ENCODE results near the gene MIB1. TPM values are rescaled to one million over a fixed set of nuclear protein-coding genes. Genes with fewer than 3 reads are reported as not detected.

MIB1 gene
- total and polyA plus RNA-seq, 9 of the 15 experiments (the other 6 are each of a cell fraction or from before 2014, with no cell fraction given) = 7.2 to 43.8 (median 23.2) TPM

DNA sequence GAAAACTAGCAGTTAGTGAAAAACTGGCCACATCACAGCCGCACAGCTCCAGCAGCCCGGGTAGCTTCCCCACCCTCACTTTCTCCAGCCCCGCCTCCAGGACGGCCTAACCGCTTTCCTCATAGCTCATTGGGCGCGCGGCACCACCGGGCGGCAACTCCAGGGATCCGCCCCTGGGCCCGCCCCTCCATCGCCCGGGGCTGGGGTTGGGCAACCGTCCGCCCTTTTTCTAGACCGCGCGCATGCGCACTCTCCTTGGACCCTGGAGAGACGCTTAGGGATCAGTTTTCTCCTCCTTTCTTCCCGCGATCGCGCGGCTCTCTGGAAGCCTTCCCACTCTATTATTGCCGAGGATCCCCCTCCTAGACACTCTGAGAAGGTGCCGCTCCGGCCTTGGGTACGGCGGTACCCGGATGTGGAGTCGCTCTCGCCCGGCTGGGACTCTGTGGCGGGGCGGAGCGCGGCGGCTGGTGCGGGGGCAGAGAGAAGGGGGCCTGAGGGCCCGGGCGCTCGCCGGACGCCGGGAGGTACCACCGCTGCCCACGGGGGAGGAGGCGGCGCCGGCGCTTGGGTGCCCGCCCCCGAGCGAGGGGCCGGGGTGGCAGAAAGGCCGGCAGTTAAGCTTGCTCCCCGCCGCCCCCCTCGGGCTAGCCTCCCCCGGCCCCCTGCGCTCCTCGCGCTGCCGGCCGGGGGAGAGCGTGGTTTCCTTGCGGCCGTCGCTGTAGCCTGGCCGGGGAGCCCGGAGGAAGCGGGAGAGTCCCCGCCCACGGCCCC, at the start of gene MIB1 (continued):
- TF ChIP-seq, protein P1, sequence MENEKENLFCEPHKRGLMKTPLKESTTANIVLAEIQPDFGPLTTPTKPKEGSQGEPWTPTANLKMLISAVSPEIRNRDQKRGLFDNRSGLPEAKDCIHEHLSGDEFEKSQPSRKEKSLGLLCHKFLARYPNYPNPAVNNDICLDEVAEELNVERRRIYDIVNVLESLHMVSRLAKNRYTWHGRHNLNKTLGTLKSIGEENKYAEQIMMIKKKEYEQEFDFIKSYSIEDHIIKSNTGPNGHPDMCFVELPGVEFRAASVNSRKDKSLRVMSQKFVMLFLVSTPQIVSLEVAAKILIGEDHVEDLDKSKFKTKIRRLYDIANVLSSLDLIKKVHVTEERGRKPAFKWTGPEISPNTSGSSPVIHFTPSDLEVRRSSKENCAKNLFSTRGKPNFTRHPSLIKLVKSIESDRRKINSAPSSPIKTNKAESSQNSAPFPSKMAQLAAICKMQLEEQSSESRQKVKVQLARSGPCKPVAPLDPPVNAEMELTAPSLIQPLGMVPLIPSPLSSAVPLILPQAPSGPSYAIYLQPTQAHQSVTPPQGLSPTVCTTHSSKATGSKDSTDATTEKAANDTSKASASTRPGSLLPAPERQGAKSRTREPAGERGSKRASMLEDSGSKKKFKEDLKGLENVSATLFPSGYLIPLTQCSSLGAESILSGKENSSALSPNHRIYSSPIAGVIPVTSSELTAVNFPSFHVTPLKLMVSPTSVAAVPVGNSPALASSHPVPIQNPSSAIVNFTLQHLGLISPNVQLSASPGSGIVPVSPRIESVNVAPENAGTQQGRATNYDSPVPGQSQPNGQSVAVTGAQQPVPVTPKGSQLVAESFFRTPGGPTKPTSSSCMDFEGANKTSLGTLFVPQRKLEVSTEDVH (IDR thresholded peaks at IDR 0.05; ENCODE audit: low read depth, partially characterized antibody) = no peak
- no peak for TF ChIP-seq ZZZ3 (IDR thresholded peaks at IDR 0.05)
- no peak for TF ChIP-seq ARID3A (IDR thresholded peaks at IDR 0.05; ENCODE audit: borderline replicate concordance, low read depth, low read length)
- TF ChIP-seq FOXM1 (IDR thresholded peaks at IDR 0.05; ENCODE audit: low read depth) = no peak
- TF ChIP-seq FOXM1 (CRISPR knock-in tag; IDR thresholded peaks at IDR 0.05; ENCODE audit: low read depth) = no peak
- TF ChIP-seq, protein P2, sequence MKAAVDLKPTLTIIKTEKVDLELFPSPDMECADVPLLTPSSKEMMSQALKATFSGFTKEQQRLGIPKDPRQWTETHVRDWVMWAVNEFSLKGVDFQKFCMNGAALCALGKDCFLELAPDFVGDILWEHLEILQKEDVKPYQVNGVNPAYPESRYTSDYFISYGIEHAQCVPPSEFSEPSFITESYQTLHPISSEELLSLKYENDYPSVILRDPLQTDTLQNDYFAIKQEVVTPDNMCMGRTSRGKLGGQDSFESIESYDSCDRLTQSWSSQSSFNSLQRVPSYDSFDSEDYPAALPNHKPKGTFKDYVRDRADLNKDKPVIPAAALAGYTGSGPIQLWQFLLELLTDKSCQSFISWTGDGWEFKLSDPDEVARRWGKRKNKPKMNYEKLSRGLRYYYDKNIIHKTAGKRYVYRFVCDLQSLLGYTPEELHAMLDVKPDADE (conservative IDR thresholded peaks at IDR 0.05; ENCODE audit: control insufficient read depth, low read depth, low read length) = 0 out of 2 replicates have a peak, but pooled peaks have one; percentile 62
- no peak for TF ChIP-seq ZNF445 (CRISPR knock-in tag; IDR thresholded peaks at IDR 0.05; ENCODE audit: low read depth)
- TF ChIP-seq SAFB2 (IDR thresholded peaks at IDR 0.05; ENCODE audit: borderline replicate concordance, low read depth, low read length, severe bottlenecking) = no peak
- no peak for TF ChIP-seq FOS (IDR thresholded peaks at IDR 0.05; ENCODE audit: extremely low read depth, insufficient read length)
- TF ChIP-seq HNRNPL (IDR thresholded peaks at IDR 0.05; ENCODE audit: low read depth, low read length) = no peak
- TF ChIP-seq XRCC3 (IDR thresholded peaks at IDR 0.05) = no peak
- no peak for TF ChIP-seq ATF3 (IDR thresholded peaks at IDR 0.05)
- TF ChIP-seq ATF3 (CRISPR knock-in tag; conservative IDR thresholded peaks at IDR 0.05) = no peak
- TF ChIP-seq, protein P3, sequence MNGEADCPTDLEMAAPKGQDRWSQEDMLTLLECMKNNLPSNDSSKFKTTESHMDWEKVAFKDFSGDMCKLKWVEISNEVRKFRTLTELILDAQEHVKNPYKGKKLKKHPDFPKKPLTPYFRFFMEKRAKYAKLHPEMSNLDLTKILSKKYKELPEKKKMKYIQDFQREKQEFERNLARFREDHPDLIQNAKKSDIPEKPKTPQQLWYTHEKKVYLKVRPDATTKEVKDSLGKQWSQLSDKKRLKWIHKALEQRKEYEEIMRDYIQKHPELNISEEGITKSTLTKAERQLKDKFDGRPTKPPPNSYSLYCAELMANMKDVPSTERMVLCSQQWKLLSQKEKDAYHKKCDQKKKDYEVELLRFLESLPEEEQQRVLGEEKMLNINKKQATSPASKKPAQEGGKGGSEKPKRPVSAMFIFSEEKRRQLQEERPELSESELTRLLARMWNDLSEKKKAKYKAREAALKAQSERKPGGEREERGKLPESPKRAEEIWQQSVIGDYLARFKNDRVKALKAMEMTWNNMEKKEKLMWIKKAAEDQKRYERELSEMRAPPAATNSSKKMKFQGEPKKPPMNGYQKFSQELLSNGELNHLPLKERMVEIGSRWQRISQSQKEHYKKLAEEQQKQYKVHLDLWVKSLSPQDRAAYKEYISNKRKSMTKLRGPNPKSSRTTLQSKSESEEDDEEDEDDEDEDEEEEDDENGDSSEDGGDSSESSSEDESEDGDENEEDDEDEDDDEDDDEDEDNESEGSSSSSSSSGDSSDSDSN (IDR thresholded peaks at IDR 0.05; ENCODE audit: borderline replicate concordance in 1 of 2, low read depth in 2 of 2, low read length in 2 of 2) = peak; percentile 20 to 49; a peak in 2 of 4 replicates
- TF ChIP-seq POLR2AphosphoS5 (IDR thresholded peaks at IDR 0.05; ENCODE audit: control insufficient read depth, insufficient read depth, low read depth, low read length) = peak; percentile 30; the same call in 1 of the 2 replicates
- no peak for TF ChIP-seq SMC3 (conservative IDR thresholded peaks at IDR 0.05; ENCODE audit: insufficient read depth, low read depth, low read length)
